NCI-H446 treated with DMSO at 0.1 percent for 48 hours (cell line): ENCODE data around the gene F5.

ENCODE experiments used
- DNase-seq: peaks from one replicate; lab custom pipeline; 2025; lab: John Stamatoyannopoulos, UW

The F5 gene

DNA sequence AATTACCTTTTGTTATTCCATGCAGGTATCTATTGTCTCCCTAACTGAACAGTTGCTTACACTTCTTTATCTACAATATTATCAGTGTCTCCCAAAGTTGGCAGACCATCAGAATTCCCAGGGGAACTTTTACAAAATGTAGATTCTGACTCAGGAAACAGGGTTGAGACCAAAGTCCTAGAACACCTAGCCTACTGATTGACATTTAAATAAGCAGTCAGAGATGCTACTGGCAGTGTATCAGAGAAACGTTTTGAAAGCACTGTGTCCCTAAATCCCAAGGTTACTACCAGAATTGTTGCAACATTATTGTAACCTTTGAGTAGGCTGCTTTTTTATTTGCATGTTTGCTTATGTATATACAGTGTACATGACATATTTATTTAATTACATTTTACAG, 1.8 kb upstream of the F5 start:
- no peak for DNase-seq

- DNase-seq: no peak
Observed at GRCh38 chr1:169586067-169586394, 250 bp downstream of the F5 start.

GRCh38 chr1:169585181-169585580, 1.1 kb downstream of the F5 start:
- no peak for DNase-seq

- DNase-seq: no peak
Observed at GRCh38 chr1:169584483-169585144, 1.7 kb downstream of the F5 start.

GRCh38 chr1:169577981-169578738, 8.1 kb downstream of the F5 start:
- no peak for DNase-seq

DNA sequence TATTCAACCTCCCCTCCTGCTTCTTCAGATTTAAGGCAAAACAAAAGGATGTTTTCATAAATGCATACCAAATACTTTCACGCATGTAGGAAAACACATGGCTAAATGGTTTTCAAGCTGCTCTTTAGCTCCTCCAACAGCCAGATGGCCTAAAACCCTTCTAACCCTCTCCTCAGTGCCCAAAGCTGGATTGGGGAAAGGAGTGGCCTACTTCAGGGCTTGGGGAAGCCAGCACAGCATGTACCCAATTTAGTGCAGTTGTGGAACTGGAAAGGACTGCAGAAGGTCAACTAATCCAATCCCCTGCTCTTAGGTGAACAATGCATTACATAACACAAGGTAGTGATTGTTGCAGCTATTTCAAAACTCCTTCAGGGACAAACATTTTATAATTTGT, 9.3 kb downstream of the F5 start:
- DNase-seq: no peak

DNA sequence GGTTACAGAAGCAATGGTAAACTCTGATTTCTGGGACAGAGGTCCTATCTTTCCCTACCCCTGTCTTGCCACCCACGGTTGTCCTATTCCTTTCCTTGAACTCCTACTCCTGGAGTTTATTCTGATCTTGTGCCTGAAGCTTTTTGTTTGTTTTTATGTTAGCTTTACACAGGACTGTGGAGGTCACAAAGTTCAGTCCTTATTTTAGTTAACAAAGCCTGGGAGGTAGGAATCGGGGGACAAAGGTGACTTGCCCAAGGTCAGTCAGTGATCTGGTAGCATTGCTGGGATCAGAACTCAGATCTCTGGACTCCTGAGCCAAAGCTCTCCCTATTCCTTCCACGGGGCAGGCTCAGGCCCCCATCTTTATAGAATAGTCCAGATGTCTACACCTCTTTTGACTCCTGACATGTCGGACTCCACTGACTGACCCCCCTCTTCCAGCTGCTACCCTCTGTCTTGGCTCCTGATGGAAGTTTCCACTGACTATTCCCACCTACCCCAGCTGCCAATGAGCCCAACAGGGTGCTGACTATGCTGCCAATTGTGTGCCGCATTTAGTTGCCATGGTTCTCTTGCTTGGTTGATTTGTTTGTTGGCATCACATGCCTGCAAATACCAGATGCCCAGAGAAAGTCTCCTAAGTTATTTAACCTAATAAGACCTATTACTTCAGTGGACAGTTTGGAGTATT, 9.9 kb downstream of the F5 start:
- DNase-seq: peak; percentile 74

DNA sequence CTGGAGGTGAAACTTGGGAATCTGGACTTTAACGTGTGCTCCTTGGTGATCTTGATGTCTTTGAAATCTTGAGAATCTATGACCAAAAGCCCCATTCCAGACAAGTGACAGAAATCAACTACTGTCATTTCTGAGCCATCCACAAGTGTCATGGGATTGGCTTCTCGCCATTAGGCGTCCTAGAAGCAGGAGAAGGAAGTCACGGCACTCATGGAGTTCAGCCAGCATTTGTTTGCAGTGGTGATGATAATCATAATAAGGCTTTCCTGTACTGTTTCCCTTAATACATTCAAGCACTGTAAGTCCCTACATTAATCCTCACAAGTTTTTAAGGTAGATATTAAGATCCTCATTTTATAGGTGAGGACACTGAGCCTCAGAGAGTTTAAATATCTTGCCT, 11.9 kb downstream of the F5 start:
- no peak for DNase-seq

GRCh38 chr1:169572187-169572586, 14.1 kb downstream of the F5 start:
- DNase-seq: no peak

DNA sequence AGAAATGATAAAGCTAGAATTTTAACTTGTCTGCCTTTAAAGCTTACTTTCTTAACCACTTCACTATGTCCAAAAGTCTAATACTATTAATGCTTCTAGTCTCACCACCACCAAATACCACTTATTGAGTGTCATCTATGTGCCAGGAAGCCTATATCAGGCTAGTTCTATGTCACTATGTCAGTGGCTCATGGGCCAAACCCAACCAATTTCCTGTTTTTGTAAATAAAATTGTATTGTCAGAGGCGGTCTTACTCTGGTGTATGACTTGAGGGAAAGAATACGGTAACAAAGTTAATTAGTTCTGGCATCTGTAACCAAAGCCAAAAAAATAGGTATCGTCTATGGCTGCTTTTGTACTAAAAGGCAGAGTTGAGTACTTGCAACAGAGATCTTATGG, 14.8 kb downstream of the F5 start:
- DNase-seq: no peak

DNA sequence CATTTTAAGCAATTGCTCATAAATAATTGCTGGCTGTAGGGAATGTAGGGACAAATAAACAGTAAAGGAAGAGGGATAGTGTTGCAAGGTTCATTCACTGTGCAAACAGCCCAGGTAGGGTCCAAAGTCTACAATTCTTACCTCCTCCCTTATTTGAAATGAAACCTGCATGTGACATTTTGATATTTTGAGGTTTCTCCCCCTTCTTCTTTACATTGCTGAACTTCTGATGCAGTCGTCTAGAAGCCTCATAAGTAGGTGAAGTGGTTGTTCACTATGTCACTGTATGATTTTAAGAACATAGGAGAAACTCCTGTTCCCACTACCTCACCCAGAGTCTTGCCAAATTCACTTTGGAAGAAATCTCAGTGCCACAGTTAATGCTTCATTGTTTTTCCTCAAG, 16.1 kb downstream of the F5 start:
- no peak for DNase-seq

DNA sequence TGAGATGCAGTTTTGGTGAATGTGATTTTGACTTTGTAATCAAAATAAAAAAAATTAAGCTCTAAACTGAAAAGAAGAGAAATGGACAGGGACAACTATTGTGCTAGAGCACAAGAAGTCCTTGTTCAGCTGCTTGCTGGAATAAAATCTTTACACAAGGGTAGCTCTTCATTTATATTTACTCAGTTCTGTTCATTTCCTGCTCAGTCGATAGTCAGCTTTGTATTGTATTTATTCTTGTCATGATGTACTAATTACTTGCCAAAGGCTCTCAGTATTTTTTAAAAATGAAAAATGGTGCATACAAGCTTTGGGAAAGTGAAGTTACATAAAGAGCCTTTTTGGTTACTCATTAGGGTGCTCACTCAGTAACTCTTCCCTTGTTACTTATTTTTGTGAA, 17.8 kb downstream of the F5 start:
- no peak for DNase-seq

GRCh38 chr1:169565335-169566271, 20.7 kb downstream of the F5 start:
- no peak for DNase-seq

DNA sequence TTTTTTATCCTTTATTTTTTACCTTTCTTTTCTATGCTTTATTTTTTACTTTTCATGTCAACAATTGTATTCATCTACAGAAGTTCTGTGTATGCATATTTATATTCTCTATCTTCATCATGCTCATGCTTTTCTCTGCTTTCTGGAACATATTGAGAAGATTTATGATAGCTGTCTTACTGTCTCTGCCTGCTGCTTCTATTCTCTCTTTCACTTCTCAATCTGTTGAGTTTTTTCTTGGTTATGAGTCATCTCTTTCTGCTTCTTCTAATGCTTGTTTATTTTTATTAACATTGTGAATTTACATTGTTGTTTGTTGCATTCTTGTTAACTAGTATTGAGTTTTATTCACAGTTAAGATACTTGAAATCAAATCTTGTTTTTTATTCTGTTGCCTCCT, 22.6 kb downstream of the F5 start:
- no peak for DNase-seq

- no peak for DNase-seq
Observed at GRCh38 chr1:169563019-169563615, 23.2 kb downstream of the F5 start.

- no peak for DNase-seq
Observed at GRCh38 chr1:169561692-169562091, 24.6 kb downstream of the F5 start.

- no peak for DNase-seq
Observed at GRCh38 chr1:169557131-169557530, 29.1 kb downstream of the F5 start.

- DNase-seq: peak; percentile 15
Observed at GRCh38 chr1:169550294-169550693, 36.0 kb downstream of the F5 start.

DNA sequence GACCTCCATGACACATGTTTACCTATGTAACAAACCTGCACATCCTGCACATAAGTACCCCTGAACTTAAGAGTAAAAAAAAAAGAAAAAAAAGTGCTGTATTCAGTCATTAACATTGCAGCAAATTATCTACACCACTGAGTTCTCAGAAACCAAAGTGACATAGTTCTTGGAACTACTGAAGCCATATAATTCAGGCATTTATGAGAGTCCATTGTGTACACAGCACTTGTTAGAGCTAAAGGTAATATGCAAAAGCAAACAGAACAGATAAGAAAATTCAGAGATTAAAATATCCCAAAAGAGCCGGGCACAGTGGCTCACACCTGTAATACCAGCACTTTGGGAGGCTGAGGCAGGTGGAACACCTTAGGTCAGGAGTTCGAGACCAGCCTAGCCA, 38.0 kb downstream of the F5 start:
- no peak for DNase-seq

GRCh38 chr1:169546087-169546995, 39.9 kb downstream of the F5 start:
- DNase-seq: peak; percentile 38

DNA sequence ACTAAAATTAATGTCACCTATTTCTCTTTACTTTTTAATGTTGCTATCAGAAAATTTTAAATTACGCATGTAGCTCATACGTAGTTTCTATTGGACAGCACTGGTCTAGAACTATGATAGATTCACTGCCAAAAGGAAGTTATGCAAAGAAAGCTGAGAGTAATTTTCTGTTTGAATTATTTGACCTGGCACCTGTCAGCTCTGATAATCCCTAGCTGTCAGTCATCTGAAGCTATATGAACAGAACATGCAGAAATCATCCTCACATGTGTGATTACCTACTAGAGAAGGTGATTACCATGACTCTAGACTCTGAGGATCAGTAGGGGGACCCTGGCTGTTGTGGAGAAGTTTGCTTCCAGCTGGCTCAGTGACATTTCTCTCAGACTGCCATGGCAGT, 40.8 kb downstream of the F5 start:
- DNase-seq: no peak
